ENCODE results near the gene NUCKS1.

Gene NUCKS1

GRCh38 chr1:205693421-205693991, 56.5 kb downstream of the NUCKS1 start:
- no peak for DNase-seq

- no peak for DNase-seq
These were observed 57.6 kb downstream of the NUCKS1 start for GRCh38 chr1:205692423-205692822.

- no peak for DNase-seq
These were observed 59.7 kb downstream of the NUCKS1 start for GRCh38 chr1:205690122-205690756.

DNA sequence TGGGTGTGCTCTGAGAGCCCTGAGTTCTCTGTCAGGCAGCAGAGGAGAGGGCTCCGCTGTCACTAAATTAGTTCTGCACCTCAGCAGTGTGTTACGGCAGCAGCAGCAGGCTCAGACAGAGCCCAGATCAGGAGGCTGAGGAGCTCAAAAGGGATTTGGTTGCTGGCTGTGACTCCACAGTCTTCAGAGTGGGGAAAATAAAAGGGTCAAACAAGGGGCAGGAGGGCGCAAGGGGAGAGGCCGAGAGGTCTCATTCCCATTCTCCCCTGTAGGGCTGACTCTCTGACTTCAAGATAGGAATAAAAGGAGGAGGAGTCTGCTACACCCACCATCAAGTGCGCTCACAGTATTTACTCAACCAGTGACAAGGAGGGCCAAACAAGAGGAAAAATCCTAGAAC, 60.5 kb downstream of the NUCKS1 start:
- no peak for DNase-seq

- DNase-seq, result no peak
These were observed 61.6 kb downstream of the NUCKS1 start for GRCh38 chr1:205688171-205689080.

- DNase-seq, result no peak
These were observed 62.7 kb downstream of the NUCKS1 start for GRCh38 chr1:205687242-205687641.

GRCh38 chr1:205681364-205681763, 68.6 kb downstream of the NUCKS1 start:
- no peak for DNase-seq

DNA sequence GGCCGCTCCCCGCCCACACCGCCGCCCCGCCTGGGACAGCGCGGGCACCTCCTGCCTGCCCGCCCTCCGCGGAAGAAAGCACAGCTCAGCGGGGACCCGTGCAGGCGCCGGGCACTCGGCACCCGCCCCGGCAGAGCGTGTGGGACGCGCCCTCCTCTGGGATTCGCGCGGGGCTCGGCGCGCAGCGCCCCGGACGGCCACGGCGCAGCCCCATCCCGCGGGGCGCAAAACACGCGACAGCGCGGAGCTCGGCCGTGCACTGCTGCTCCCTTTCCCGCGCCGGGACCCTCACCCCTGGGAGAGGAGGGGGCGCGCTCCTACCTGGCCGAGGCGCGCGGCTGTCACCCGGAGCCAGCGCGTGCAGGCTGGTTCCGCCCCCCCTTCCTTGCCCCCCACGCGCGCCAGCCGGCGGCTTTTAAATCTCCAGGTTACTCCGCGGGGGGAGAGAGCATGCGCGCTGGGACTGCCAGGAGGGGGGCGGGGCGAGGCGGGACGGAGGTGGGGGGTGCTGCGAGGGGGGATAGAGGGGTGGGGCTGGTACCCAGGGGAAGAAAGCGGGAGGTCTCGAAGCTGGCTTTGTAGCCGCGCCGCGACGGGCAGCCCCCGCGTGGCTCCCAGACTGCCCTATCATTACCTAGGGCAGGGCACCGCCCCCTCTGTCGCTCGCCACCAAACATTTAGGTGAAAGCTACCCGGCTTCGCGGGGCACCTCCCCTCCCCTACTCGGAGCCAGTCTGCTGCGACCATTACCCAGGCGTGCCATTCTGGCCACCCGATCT, 69.7 kb downstream of the NUCKS1 start, which contains the start of gene SLC45A3:
Gene SLC45A3 (minus strand): TSS at position 437 of the 779 bp plus-strand sequence. CDS start 15,853 bp downstream, outside the sequence.
- DNase-seq, result no peak

DNA sequence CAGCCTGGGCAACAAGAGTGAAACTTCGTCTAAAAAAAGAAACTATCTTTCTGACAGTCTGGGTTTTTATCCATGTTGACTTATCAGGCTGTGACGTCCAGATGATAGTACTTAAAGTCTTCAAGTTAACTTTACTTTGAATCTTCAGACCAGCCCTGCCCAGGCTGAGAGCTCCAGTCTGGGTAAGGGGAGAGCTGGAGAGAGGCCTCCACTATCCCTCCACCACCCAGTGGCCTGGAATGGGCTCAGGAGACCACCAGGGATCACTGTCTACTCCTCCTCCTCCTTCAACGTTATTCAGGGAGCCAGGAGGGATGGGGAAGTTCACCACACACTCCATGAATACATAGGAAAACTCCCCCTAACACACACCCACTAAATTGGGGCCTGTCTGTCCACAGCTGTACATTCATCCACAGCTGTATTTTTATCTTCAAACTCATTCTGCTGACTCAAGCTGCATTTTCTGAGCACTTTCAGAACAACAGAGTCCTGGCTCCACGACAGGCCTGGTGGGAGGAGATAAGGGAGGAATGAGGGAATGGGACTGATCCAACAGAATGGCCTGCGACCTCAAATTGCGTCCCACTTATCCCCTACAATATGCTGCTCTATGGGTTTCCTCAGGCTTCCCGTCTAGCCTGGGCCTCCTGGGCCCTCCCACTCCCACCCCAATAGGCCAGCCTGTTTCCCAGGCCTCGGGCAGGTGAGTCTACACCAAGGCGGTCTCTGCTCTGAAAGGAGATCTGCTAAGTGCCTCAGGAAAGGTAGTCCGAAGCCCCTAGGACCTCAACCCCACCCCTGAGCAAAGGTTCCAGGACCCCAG, 71.5 kb downstream of the NUCKS1 start:
- no peak for DNase-seq

GRCh38 chr1:205677167-205677566, 72.8 kb downstream of the NUCKS1 start:
- DNase-seq, result no peak

DNA sequence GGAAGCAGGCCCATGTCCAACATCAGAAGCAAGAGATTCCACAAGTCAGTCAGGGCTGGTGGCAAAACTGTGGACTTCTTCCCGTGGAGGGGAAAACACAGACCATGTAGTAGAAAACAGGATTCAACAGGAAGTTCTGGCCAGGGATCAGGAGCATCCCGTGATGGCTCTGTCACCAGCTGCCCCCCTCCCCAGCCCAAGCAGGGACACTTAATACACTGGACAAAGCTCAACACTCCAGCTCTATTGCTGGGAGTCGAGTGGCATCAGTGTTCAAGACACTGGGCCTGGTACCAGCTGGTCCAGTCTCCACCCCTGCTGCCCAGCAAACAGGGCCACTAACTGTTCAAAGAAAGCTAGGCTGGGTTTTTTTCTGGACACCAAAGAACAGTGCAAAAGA, 73.4 kb downstream of the NUCKS1 start:
- no peak for DNase-seq

DNA sequence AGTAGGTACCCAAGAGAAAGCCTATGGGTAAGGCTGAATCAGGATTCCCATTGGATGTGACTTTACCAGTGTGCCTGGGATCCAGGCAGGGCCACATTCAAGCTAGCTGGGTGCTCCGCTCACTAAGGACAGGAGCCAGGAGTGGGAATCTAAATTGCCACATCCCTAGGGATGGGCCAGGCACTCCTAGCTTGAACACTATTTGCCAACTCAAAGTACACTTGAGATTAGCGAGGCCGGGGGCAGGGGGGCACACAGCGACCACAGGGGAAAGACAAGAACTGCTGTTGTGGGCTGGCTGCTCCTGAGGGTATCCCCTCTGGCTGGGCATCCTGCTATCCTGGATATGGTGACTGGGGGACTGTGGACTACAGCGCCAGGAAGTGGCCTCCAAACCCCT, 74.0 kb downstream of the NUCKS1 start:
- DNase-seq, result no peak

DNA sequence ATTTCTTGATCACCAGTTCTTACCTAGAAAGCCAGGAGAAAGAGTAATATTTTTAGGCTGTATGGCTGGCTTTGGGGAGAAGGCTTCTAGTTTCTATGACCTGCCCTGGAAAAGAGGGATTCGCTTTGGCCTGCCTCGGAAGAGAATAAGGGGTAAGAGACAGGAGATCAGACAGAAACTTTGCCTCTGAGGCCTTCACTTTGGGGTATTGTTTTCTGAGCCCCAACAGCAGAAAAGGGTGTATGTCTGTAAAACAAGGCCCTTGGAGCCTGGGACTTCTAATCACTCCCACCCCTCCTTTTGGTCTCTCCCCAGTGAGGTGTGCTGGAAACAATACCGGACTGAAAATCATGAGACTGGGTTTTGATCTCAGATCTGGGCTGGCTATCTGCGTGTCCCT, 74.7 kb downstream of the NUCKS1 start:
- DNase-seq, result no peak

DNA sequence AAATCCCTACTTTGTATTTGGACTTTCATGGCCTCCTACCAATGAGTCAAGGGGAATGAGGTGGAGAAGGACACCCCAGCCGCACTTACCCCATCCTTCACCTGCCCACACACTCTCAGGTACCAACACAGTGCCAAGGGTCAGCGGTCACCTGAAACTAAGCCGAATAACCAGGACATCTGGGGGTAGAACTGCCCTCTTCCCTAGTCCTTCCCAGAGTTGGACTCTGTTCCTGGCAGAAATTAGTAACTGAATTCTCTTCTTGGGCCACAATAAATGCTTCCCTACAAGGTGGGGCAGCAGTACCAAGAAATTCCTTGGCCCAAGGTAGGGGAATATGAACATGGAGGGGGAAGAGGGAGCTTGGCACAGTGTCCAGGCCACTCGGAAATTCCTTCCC, 77.0 kb downstream of the NUCKS1 start:
- DNase-seq, result no peak

- no peak for DNase-seq
These were observed 77.5 kb downstream of the NUCKS1 start for GRCh38 chr1:205672395-205672889.

GRCh38 chr1:205670611-205671430, 79.2 kb downstream of the NUCKS1 start:
- no peak for DNase-seq

DNA sequence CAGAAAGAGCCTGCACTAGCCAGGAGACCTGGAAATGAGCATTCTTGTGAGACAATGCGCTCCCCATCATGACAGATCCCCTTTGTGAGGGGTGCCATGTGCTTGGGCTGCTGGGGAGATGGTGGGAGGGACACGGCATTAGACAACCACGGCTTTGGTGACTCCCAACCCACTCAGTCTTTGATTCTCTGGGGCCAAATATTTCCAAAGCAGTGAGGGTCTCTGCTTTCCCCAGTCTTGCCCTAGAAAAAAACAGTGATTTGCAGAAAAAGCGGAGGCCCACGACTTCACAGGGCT, 79.9 kb downstream of the NUCKS1 start:
- no peak for DNase-seq

- DNase-seq, result no peak
These were observed 80.4 kb downstream of the NUCKS1 start for GRCh38 chr1:205669341-205670149.

DNA sequence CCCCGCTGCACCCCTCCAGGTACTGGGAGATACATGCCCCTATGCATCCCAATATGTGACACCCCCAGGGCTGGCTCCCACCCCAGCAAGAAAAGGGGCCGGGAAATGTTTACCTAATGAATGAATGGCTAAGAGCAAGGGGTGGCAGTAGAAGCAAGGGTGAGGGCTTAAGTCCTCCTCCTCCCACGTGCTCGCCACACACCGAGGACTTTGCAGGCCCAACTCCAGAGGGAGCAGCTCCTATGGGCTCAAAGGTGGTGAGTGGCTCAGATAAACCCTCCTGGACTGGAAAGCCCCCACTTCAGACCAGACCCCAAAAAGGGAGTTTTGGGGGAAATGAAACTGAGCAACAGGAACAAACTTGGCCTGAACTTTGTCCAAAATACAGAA, 81.0 kb downstream of the NUCKS1 start:
- no peak for DNase-seq

GRCh38 chr1:205667909-205668643, 81.9 kb downstream of the NUCKS1 start:
- DNase-seq, result no peak
